Thyroid gland (tissue), 4 donors: ENCODE results near the gene CASP3. TPM values are rescaled to one million over a fixed set of nuclear protein-coding genes. Genes with fewer than 3 reads are reported as not detected.

Source experiments
- DNase-seq, 2 donors: peaks; one replicate each; pipeline ENCODE4 v3.0.0-alpha.2; 2019
- H3K27ac ChIP-seq, 3 donors: fragments of 200-600 bp; sonication (generic); 1 replicate in 2 of 3; 2 replicates in 1 of 3; pipeline ENCODE4 v1.5.1; 2016 to 2019; ENCODE audit warnings: mild to moderate bottlenecking in 1 of 3, moderate library complexity in 1 of 3
- H3K27me3 ChIP-seq: fragments of 200-600 bp; sonication (generic); one replicate; pipeline ENCODE4 v1.5.1; 2019
- H3K36me3 ChIP-seq, 2 donors: fragments of 200-600 bp; sonication (generic); one replicate each; pipeline ENCODE4 v1.5.1; 2016 to 2019
- H3K4me1 ChIP-seq, 2 donors: fragments of 200-600 bp; sonication (generic); one replicate each; pipeline ENCODE4 v1.5.1; 2017 to 2019
- H3K4me3 ChIP-seq, 3 donors: fragments of 200-600 bp; sonication (generic); replicated peaks in 1 of 3; 1 replicate in 2 of 3; 2 replicates in 1 of 3; pipeline ENCODE4 v1.5.1; 2016; ENCODE audit warnings: mild to moderate bottlenecking in 1 of 3
- H3K9me3 ChIP-seq: fragments of 200-600 bp; sonication (generic); one replicate; pipeline ENCODE4 v1.5.1; 2017
- CTCF ChIP-seq, 6 experiments: fragments of 200-600 bp in 3 of 6; fragments of 450-650 bp in 3 of 6; sonication (generic) in 3 of 6; IDR thresholded peaks; one replicate each; pipeline ENCODE4 v1.5.1; 2016 to 2019; ENCODE audit warnings: antibody characterized with exemption in 6 of 6, mild to moderate bottlenecking in 2 of 6, inconsistent platforms in 1 of 6, moderate library complexity in 1 of 6
- POLR2A ChIP-seq, 2 donors: fragments of 450-650 bp; IDR thresholded peaks; one replicate each; pipeline ENCODE4 v1.6.1; 2017; ENCODE audit warnings: antibody characterized with exemption in 2 of 2, mild to moderate bottlenecking in 2 of 2, moderate library complexity in 1 of 2
- WGBS, 2 donors: methylation state at CpG; one replicate each; pipeline ENCODE4 v1.1.5; 2017; 5-methylcytosine and 5-hydroxymethylcytosine counted together
- intact Hi-C: fragments of 100-400 bp; cut with DNase I; formaldehyde crosslinking; loops from one replicate; pipeline ENCODE4 v1.15.1; 2023
- total RNA-seq, 4 donors: library from RNA; depleted of rRNA; stranded (reverse); fragments of >200 nt; gene quantifications; one replicate each; pipeline ENCODE4 v1.2.3, GENCODE V29; 2016

The CASP3 gene
- total RNA-seq, 4 donors from 2014 or later: 10.1 to 23.6 (median 15.7) TPM

- H3K27ac ChIP-seq: peak overlapping the region; percentile 80 to 88 (median 82)
- peak; percentile 19 to 37 for DNase-seq
- peak overlapping the region; percentile 33 to 81 (median 67) for H3K4me3 ChIP-seq
- TF ChIP-seq POLR2A (IDR thresholded peaks at IDR 0.05) (no peak), CTCF (IDR thresholded peaks at IDR 0.05) (no peak)
- no peaks in the 10 kb centered on the region for H3K36me3 ChIP-seq
- intact Hi-C loops: no loop called here
- H3K4me1 ChIP-seq: peaks cover 21 to 25% of the 10 kb centered on the region in 2 donors
- no peaks in the 10 kb centered on the region for H3K9me3 ChIP-seq
- WGBS, 2 donors: 32 to 37% methylated on average over 21 of the region's 21 CpGs
- no peaks in the 10 kb centered on the region for H3K27me3 ChIP-seq
Measured at GRCh38 chr4:184649971-184650855, 966 bp upstream of the CASP3 start.

GRCh38 chr4:184648313-184649025 is 778 bp downstream of the CASP3 start:
- Histone ChIP-seq H3K9me3 (no peaks in the 10 kb centered on the region), H3K27me3 (no peaks in the 10 kb centered on the region), H3K27ac (peak overlapping the region; percentile 92 to 94 (median 94)), H3K36me3 (no peaks in the 10 kb centered on the region), H3K4me3 (peak overlapping the region; percentile 78 to 95 (median 86)), H3K4me1 (peaks cover 21 to 25% of the 10 kb centered on the region in 2 donors)
- peak; percentile 66 to 68 for DNase-seq
- intact Hi-C loops: no loop called here
- TF ChIP-seq CTCF (IDR thresholded peaks at IDR 0.05) (peak in 1 of 6 experiments; percentile 22), POLR2A (IDR thresholded peaks at IDR 0.05) (peak in 1 of 2 donors; percentile 26)
- 1% methylated on average over 22 to 26 of the region's 52 CpGs for WGBS, 2 donors

GRCh38 chr4:184648054-184648312 is 1.3 kb downstream of the CASP3 start:
- Histone ChIP-seq H3K4me3 (peak overlapping the region in 2 of 3 donors; percentile 78 to 86), H3K36me3 (no peaks in the 10 kb centered on the region), H3K27ac (peak overlapping the region in 2 of 3 donors; percentile 92 to 94), H3K27me3 (no peaks in the 10 kb centered on the region), H3K4me1 (peaks cover 21 to 25% of the 10 kb centered on the region in 2 donors), H3K9me3 (no peaks in the 10 kb centered on the region)
- intact Hi-C loops: no loop called here
- TF ChIP-seq CTCF (IDR thresholded peaks at IDR 0.05): no peak
- TF ChIP-seq POLR2A (IDR thresholded peaks at IDR 0.05): no peak
- no peak for DNase-seq
- 11 to 13% methylated on average over 6 of the region's 6 CpGs for WGBS, 2 donors

- Histone ChIP-seq H3K9me3 (no peaks in the 10 kb centered on the region), H3K27me3 (no peaks in the 10 kb centered on the region), H3K4me3 (peak overlapping the region in 2 of 3 donors; percentile 78 to 86), H3K27ac (peak overlapping the region in 2 of 3 donors; percentile 92 to 94), H3K36me3 (no peaks in the 10 kb centered on the region), H3K4me1 (peaks cover 21 to 25% of the 10 kb centered on the region in 2 donors)
- no peak for TF ChIP-seq CTCF (IDR thresholded peaks at IDR 0.05)
- no peak for TF ChIP-seq POLR2A (IDR thresholded peaks at IDR 0.05)
- no peak for DNase-seq
- WGBS, 2 donors: 78 to 82% methylated on average over 7 of the region's 7 CpGs
- intact Hi-C loops: no loop called here
Measured at GRCh38 chr4:184647266-184648053, 1.8 kb downstream of the CASP3 start.
